HG03095 (cell line): Measurements from ENCODE around the gene FARP1.
A peak's percentile ranks its signal among the peaks of the same experiment; 100 is the strongest.

Source experiments
- ATAC-seq: cut with Tn5 transposase; IDR thresholded peaks from one replicate; pipeline ENCODE4 v1.9.1; 2021; ENCODE audit warnings: moderate library complexity; ENCODE audit not compliant: unreplicated experiment

The FARP1 gene, protein sequence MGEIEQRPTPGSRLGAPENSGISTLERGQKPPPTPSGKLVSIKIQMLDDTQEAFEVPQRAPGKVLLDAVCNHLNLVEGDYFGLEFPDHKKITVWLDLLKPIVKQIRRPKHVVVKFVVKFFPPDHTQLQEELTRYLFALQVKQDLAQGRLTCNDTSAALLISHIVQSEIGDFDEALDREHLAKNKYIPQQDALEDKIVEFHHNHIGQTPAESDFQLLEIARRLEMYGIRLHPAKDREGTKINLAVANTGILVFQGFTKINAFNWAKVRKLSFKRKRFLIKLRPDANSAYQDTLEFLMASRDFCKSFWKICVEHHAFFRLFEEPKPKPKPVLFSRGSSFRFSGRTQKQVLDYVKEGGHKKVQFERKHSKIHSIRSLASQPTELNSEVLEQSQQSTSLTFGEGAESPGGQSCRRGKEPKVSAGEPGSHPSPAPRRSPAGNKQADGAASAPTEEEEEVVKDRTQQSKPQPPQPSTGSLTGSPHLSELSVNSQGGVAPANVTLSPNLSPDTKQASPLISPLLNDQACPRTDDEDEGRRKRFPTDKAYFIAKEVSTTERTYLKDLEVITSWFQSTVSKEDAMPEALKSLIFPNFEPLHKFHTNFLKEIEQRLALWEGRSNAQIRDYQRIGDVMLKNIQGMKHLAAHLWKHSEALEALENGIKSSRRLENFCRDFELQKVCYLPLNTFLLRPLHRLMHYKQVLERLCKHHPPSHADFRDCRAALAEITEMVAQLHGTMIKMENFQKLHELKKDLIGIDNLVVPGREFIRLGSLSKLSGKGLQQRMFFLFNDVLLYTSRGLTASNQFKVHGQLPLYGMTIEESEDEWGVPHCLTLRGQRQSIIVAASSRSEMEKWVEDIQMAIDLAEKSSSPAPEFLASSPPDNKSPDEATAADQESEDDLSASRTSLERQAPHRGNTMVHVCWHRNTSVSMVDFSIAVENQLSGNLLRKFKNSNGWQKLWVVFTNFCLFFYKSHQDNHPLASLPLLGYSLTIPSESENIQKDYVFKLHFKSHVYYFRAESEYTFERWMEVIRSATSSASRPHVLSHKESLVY

GRCh38 chr13:98142380-98143156 is at the start of gene FARP1:
Gene FARP1 (plus strand): TSS chr13:98143094. CDS start chr13:98213243, 70,149 bp downstream.
- peak; percentile 82 for ATAC-seq

DNA sequence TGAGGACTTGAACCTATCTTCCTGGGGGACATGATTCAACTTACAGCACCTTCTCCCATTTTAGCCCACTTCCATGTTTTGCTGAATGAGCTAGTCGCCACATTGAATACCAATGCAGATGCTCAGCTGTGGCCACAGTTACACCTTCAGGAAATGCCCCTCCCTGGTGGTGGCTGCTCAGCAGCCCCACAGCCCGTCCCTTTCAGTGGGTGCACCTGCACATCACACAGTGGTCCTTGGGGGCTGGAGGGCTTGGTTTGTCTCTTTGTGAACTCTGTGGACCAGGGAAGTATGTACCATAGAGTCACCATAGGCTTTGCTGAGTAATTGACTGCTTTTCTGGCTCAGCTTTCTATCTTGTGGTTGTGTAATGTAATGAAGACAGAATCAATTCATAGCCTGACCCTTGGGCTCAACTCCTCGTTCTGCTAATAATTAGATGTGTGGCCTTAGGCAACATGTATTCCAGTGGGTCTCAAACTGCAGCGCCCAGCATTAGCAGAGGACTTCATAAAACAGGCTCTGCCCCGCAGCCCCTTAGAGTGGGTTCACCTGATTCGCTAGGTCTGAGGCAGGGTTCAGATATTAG is 48.1 kb upstream of the FARP1 start:
- no peak for ATAC-seq

DNA sequence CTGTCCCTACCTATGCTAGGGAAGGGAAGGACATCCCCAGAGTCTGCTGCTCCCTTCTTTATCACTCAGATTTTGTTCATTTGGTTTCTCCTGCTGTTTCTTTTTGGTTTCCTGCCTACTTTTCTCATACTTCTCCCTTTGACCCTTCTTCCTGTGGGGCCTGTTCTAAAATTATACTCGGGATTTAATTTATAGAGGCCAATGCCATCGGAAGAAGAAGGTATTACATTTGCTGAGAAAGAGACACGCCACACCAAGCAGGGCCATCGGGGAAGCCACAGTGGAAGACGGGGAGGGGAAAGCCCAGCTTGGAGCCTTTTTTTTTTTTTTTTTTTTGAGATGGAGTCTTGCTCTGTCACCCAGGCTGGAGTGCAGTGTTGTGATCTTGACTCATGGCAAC is 46.8 kb upstream of the FARP1 start:
- ATAC-seq: no peak

GRCh38 chr13:98097749-98098148 is 45.1 kb upstream of the FARP1 start:
- no peak for ATAC-seq

DNA sequence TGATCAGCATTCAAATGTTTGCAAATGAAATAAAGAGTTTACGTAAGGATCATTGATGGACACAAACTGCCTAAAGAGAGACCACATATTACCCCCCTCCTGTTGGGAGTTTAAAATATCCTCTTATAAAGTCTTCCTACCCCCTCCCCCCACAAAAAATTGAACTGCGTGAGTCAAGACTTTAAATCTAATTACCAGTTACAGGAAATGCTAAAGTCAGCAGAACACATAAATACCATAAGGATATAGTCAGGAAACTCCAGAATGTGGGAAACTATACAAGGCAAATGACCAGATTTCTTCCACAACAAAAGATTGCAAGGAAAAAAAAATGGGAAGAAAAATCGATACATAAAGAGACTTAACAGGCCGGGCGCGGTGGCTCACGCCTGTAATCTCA is 44.4 kb upstream of the FARP1 start:
- no peak for ATAC-seq

DNA sequence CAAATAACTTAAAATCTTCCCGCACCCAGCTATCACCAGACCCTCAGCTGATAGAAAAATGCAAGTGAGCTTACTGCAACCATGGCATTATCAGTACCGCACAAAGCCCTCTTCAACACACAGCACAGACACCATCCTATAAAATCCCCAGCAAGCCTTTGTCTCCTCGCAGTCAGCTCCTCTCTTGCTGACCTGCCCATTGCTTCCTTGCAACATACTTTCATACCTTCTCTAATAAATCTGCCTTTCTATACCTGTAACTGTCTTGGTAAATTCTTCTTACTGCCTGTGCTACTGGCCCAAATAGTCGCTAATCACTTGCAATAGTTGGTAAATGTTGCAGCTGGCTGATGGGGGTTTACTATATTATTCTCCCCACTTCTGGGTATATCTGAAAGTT is 43.3 kb upstream of the FARP1 start:
- no peak for ATAC-seq

DNA sequence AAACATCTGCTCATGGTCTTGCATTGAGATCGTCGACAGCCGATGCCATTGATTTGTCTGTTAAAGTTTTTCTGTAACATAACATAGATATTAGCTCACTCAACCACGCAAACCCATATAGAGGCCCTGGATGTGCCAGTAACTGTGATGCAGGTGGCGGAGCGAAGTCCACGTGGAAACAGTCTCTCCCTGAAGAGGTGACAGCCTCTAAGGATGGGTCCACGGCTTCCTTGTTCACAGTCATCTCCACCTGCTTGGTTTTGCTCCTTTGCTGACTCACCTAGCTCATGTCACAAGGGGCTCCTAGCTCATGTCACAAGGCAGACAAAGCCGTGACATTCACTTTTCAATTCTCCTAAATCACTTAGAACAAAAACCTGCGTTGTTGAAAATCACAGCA is 42.4 kb upstream of the FARP1 start:
- ATAC-seq: no peak

DNA sequence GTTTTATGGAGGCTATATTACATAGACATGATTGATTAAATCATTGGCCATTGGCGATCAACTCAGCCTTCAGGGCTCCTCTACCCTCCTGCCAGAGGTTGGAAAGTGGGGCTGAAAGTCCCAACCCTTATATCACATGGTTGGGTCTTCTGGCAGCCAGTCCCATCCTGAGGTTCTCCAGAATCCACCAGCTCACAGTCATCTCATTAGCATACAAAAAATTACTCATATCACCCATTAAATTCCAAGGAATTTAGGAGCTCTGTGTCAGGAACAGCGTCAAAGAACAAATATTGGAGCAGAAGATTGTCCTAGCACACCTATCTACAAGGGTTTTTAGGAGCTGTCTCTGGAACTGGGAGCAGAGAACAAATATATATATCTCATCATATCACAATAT is 39.4 kb upstream of the FARP1 start:
- ATAC-seq: no peak

DNA sequence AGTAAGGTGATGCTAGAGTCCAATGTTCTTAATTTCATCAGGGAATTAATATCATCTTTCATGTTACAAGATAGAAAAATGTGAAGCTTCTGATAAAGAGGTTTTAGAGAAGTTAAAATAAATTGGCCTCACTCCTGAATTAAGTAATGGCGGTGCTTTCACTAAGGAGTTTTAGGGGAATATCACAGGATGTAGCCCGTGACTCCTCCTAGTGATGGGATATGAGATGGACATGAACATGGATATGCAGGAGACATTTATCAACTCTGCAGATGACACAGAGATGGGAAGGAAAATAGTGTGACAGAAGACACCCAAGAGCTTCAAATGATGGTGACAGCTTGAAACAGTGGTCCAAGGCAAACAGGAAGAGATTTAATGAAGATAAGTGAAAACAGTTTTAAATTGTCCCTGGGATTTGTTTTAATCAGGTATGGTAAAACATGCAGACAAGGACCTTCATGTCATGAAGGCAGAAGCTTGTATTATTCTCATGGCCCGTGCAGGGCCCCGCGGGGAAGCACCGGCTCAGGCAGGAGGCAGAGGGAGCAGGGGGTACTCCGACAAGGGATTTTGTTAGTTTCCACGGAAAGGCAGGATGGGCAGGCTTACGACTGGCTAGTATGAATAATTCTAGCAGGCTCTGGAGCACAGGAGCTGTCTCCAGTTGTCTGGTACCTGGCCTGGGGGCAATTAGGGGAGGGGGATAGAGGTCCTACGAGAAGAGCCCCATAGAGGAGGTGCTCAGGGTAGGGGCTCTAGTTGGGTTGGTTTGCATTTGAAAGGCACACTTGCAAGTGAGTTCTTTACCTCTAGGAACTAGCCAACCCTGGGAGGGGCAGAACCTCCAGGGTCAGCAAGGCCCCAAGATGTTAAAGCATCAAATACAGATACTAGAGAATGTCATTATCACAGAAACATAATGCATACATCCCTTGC is 38.7 kb upstream of the FARP1 start:
- ATAC-seq: no peak

DNA sequence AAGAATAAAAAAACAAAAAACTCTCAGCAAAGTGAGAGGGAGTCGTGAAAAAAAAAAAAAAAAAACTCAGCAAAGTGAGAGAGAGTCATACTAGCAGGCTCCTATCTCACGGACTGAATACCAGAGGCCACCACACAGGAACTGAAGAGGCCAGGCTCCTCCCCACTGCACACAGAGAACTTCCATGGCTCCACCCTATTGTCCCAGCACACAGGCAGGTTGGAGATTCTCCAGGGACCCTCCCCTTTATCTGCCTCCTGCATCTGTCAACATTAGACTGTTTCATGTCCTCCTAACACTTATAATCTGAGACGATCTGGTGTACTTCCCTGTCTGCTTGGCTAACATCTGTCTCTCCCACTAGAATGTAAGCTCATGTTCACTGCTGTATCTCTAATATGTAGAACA is 37.0 kb upstream of the FARP1 start:
- no peak for ATAC-seq

GRCh38 chr13:98108341-98108740 is 34.6 kb upstream of the FARP1 start:
- no peak for ATAC-seq

DNA sequence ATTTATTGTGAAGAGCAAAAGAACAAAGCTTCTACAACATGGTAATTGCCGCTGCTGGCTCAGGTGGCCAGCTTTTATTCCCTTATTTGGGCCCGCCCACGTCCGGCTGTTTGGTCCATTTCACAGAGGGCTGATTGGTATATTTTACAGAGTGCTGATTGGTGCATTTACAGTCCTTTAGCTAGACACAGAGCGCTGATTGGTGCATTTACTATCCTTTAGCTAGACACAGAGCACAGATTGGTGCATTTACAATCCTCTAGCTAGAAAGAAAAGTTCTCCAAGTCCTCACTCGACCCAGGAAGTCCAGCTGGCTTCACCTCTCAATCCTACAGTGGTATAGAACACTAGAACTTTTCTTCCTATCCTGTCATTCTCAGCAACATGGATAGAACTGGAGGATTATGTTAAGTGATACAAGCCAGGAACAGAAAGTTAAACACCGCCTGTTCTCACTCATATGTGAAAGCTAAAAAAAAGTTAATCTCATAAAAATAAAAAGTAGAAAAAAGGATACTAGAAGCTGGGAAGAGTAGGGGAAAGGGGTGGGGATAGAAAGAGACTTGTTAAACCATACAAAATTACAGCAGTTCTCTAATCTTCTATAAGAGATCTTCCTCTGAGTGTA is 33.6 kb upstream of the FARP1 start:
- ATAC-seq: no peak

DNA sequence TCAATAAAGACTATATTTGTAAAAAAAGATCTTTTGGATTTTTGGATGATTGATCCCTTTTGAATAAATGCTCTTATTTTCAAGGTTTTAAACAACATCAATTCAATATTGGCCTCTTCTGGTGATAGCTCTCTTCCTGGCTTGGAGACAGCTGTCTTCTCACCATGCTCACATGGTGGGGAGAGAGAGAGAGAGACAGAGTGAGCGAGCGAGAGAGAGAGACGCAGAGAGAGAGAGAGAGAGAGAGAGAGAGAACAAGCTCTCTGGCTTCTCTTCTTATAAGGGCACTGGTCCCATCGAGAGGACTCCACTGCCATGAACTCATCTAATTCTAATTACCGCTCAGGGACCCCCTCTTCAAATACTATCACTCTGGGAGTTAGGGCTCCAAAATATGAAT is 32.1 kb upstream of the FARP1 start:
- no peak for ATAC-seq

GRCh38 chr13:98111168-98112098 is 31.5 kb upstream of the FARP1 start:
- no peak for ATAC-seq

DNA sequence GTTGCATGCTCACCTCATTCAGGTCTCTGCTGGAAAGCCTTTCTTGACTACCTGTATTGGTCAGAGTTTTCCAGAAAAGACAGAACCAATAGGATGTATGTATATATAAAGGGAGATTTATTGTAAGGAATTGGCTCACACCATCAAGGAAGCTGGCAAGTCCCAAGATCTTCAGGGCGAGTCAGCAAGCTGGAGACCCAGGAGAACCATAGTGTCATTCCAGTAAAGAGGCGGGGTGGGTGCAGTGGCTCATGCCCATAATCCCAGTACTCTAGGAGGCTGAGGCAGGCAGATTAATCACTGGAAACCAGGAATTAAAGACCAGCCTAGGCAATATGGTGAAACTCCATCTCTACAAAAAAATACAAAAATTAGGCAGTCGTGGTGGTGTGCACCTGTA is 30.4 kb upstream of the FARP1 start:
- no peak for ATAC-seq

GRCh38 chr13:98118865-98119264 is 24.0 kb upstream of the FARP1 start:
- no peak for ATAC-seq

DNA sequence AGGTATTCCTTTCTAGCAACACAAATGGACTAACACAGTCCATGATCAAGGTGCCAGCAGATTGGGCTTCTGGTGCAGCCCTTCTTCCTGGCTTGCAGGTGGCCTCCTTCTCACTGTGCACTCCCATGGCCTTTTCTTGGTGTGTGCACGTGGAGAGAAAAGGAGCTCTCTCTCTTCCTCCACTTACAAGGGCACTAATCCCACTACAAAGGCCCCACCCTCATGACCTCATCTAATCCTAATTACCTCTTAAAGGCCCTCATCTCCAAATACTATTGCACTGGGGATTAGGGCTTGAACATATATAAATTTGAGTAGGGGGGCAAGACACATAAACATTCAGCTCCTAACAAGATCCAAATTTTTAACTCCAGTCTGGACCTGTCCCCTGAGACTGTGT is 19.7 kb upstream of the FARP1 start:
- no peak for ATAC-seq
